Neural cell (in vitro differentiated cells): ENCODE measurements around the gene RPL10A.

Experiments
- EP300 ChIP-seq: fragments of 450-650 bp; conservative IDR thresholded peaks from 2 replicates; pipeline ENCODE4 v1.6.1; 2014; ENCODE audit warnings: antibody characterized with exemption, mild to moderate bottlenecking, moderate library complexity; ENCODE audit not compliant: poor library complexity, severe bottlenecking
- EZH2 ChIP-seq: fragments of 200-600, 300-800 bp; shearing (Covaris generic), sonication (generic); IDR thresholded peaks from 2 replicates; pipeline ENCODE4 v1.6.1; 2014; ENCODE audit warnings: antibody characterized with exemption, low read length, borderline replicate concordance, mild to moderate bottlenecking; ENCODE audit not compliant: insufficient read depth, poor library complexity, severe bottlenecking
- MXI1 ChIP-seq: fragments of 450-650 bp; conservative IDR thresholded peaks from 2 replicates; pipeline ENCODE4 v1.6.1; 2014; ENCODE audit warnings: antibody characterized with exemption, mild to moderate bottlenecking; ENCODE audit not compliant: poor library complexity, severe bottlenecking
- POLR2AphosphoS5 ChIP-seq: IDR thresholded peaks from 2 replicates; pipeline ENCODE4 v1.6.1; 2012
- RAD21 ChIP-seq: fragments of 450-650 bp; conservative IDR thresholded peaks from 2 replicates; pipeline ENCODE4 v1.6.1; 2014; ENCODE audit warnings: antibody characterized with exemption, mild to moderate bottlenecking, moderate library complexity
- SMC3 ChIP-seq: fragments of 450-650 bp; conservative IDR thresholded peaks from 2 replicates; pipeline ENCODE4 v1.6.1; 2014; ENCODE audit warnings: antibody characterized with exemption, mild to moderate bottlenecking, moderate library complexity; ENCODE audit not compliant: poor library complexity
- TAF1 ChIP-seq: IDR thresholded peaks from 2 replicates; pipeline ENCODE4 v1.6.1; 2012; ENCODE audit warnings: low read depth
- TF ChIP-seq, protein P1 (sequence below): IDR thresholded peaks from 2 replicates; pipeline ENCODE4 v1.6.1; 2012; ENCODE audit warnings: borderline replicate concordance
- TF ChIP-seq, protein P2 (sequence below): fragments of 450-650 bp; IDR thresholded peaks from 2 replicates; pipeline ENCODE4 v1.5.1; 2014; ENCODE audit warnings: antibody characterized with exemption, mild to moderate bottlenecking, moderate library complexity; ENCODE audit not compliant: poor library complexity, severe bottlenecking

DNA sequence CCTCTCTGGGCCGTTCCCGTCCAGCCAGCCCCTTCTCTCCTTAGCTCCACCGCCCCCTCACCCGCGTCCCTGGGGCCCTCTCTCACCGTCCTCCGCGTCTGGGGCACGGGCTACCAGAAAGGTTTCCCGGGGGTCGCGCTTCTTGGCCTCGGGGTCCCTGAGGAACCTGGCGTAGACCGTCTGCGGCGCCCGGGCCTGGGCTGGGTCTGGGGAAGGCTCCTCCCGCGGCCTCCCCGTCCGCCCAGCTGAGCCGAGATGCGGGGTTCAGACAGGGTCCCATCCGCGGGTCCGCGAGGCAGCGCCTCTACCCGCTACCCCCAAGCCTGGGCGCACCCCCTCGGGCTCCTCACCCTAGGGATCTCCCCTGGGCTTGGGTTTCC lies 43.4 kb downstream of the RPL10A start:
- TF ChIP-seq, protein P1, sequence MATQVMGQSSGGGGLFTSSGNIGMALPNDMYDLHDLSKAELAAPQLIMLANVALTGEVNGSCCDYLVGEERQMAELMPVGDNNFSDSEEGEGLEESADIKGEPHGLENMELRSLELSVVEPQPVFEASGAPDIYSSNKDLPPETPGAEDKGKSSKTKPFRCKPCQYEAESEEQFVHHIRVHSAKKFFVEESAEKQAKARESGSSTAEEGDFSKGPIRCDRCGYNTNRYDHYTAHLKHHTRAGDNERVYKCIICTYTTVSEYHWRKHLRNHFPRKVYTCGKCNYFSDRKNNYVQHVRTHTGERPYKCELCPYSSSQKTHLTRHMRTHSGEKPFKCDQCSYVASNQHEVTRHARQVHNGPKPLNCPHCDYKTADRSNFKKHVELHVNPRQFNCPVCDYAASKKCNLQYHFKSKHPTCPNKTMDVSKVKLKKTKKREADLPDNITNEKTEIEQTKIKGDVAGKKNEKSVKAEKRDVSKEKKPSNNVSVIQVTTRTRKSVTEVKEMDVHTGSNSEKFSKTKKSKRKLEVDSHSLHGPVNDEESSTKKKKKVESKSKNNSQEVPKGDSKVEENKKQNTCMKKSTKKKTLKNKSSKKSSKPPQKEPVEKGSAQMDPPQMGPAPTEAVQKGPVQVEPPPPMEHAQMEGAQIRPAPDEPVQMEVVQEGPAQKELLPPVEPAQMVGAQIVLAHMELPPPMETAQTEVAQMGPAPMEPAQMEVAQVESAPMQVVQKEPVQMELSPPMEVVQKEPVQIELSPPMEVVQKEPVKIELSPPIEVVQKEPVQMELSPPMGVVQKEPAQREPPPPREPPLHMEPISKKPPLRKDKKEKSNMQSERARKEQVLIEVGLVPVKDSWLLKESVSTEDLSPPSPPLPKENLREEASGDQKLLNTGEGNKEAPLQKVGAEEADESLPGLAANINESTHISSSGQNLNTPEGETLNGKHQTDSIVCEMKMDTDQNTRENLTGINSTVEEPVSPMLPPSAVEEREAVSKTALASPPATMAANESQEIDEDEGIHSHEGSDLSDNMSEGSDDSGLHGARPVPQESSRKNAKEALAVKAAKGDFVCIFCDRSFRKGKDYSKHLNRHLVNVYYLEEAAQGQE: no peak
- TF ChIP-seq POLR2AphosphoS5 (no peak), SMC3 (no peak), EZH2 (no peak), EP300 (no peak), RAD21 (no peak), MXI1 (no peak), TAF1 (no peak)
- TF ChIP-seq, protein P2, sequence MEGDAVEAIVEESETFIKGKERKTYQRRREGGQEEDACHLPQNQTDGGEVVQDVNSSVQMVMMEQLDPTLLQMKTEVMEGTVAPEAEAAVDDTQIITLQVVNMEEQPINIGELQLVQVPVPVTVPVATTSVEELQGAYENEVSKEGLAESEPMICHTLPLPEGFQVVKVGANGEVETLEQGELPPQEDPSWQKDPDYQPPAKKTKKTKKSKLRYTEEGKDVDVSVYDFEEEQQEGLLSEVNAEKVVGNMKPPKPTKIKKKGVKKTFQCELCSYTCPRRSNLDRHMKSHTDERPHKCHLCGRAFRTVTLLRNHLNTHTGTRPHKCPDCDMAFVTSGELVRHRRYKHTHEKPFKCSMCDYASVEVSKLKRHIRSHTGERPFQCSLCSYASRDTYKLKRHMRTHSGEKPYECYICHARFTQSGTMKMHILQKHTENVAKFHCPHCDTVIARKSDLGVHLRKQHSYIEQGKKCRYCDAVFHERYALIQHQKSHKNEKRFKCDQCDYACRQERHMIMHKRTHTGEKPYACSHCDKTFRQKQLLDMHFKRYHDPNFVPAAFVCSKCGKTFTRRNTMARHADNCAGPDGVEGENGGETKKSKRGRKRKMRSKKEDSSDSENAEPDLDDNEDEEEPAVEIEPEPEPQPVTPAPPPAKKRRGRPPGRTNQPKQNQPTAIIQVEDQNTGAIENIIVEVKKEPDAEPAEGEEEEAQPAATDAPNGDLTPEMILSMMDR: no peak
